Naive thymus-derived CD4-positive, alpha-beta T cell (primary cell): Measurements from ENCODE around the gene ITPRIPL1. TPM values are rescaled to one million over a fixed set of nuclear protein-coding genes. Genes with fewer than 3 reads are reported as not detected.

Experiments used
- ATAC-seq: fragments of 150-1000 bp; cut with Tn5 transposase; 2 replicates; pipeline ENCODE4 v1.10.0; 2021; ENCODE audit warnings: mild to moderate bottlenecking, moderate library complexity
- CTCF ChIA-PET: fragments of 350-600 bp; sonication (Branson Sonifier 250); formaldehyde crosslinking; loops from one replicate; lab custom pipeline; 2021; ENCODE audit warnings: antibody characterized with exemption; lab: Charles Lee
- POLR2A ChIA-PET: fragments of 350-600 bp; sonication (Branson Sonifier 250); formaldehyde crosslinking; loops from one replicate; lab custom pipeline; 2021; ENCODE audit warnings: antibody characterized with exemption, inconsistent platforms; lab: Charles Lee
- DNase-seq, 9 donors: peaks; one replicate each; pipeline versions ENCODE4 v3.0.0 to v3.0.0-alpha.2; 2020 to 2022; ENCODE audit warnings: mixed read lengths in 1 of 9
- H3K27ac ChIP-seq: one replicate; pipeline ENCODE4 v1.7.0; 2013; ENCODE audit warnings: mild to moderate bottlenecking, low read depth, low read length, moderate library complexity
- H3K27me3 ChIP-seq, 2 donors: one replicate each; pipeline ENCODE4 v1.7.0; 2013; ENCODE audit warnings: low read length in 2 of 2, mild to moderate bottlenecking in 2 of 2, moderate library complexity in 2 of 2; ENCODE audit not compliant: control insufficient read depth in 2 of 2, insufficient read depth in 2 of 2
- H3K36me3 ChIP-seq, 3 experiments: 1 replicate in 2 of 3; 2 replicates in 1 of 3; pipeline ENCODE4 v1.7.0; 2013; ENCODE audit warnings: low read length in 3 of 3, mild to moderate bottlenecking in 3 of 3, moderate library complexity in 1 of 3; ENCODE audit not compliant: insufficient read depth in 3 of 3, control insufficient read depth in 2 of 3
- H3K4me1 ChIP-seq, 2 donors: one replicate each; pipeline ENCODE4 v1.7.0; 2013; ENCODE audit warnings: low read length in 2 of 2, mild to moderate bottlenecking in 2 of 2, moderate library complexity in 1 of 2; ENCODE audit not compliant: control insufficient read depth in 2 of 2, insufficient read depth in 2 of 2
- H3K4me3 ChIP-seq: 2 replicates; pipeline ENCODE4 v1.7.0; 2013; ENCODE audit warnings: mild to moderate bottlenecking, low read length
- H3K9me3 ChIP-seq, 3 experiments: 1 replicate in 2 of 3; 2 replicates in 1 of 3; pipeline ENCODE4 v1.7.0; 2013; ENCODE audit warnings: low read length in 3 of 3; ENCODE audit not compliant: control insufficient read depth in 2 of 3
- H3K27ac Mint-ChIP-seq, 9 donors: one replicate each; pipeline ENCODE4 v1.8.0; 2020 to 2022; ENCODE audit warnings: mixed read lengths in 9 of 9, mild to moderate bottlenecking in 8 of 9, moderate library complexity in 5 of 9, inconsistent platforms in 2 of 9
- H3K27me3 Mint-ChIP-seq, 5 donors: one replicate each; pipeline ENCODE4 v1.8.0; 2021 to 2022; ENCODE audit warnings: mixed read lengths in 5 of 5, mild to moderate bottlenecking in 1 of 5
- H3K36me3 Mint-ChIP-seq, 5 donors: one replicate each; pipeline ENCODE4 v1.8.0; 2020 to 2022; ENCODE audit warnings: mixed read lengths in 5 of 5, mild to moderate bottlenecking in 3 of 5, inconsistent platforms in 1 of 5
- H3K4me1 Mint-ChIP-seq, 7 donors: one replicate each; pipeline ENCODE4 v1.8.0; 2020 to 2022; ENCODE audit warnings: mixed read lengths in 7 of 7, mild to moderate bottlenecking in 3 of 7, inconsistent platforms in 1 of 7
- H3K4me3 Mint-ChIP-seq, 10 donors: one replicate each; pipeline ENCODE4 v1.8.0; 2020 to 2022; ENCODE audit warnings: mild to moderate bottlenecking in 10 of 10, mixed read lengths in 10 of 10, moderate library complexity in 6 of 10, inconsistent platforms in 2 of 10
- H3K9me3 Mint-ChIP-seq, 11 donors: one replicate each; pipeline ENCODE4 v1.8.0; 2020 to 2022; ENCODE audit warnings: mixed read lengths in 11 of 11, mild to moderate bottlenecking in 4 of 11, inconsistent platforms in 1 of 11, moderate library complexity in 1 of 11
- intact Hi-C, 2 donors: fragments of 100-400 bp; cut with micrococcal nuclease; formaldehyde crosslinking; loops; one replicate each; pipeline ENCODE4 v1.15.1; 2023
- polyA plus RNA-seq, 2 donors: library from polyadenylated mRNA; unstranded; fragments of 300-500 nt; fragmentation: Illumina TruSeq; gene quantifications; one replicate each; pipeline ENCODE4 v1.2.3, GENCODE V29; 2021
- total RNA-seq, 6 experiments: library from RNA in 5 of 6; stranded (reverse) in 5 of 6; gene quantifications; 1 replicate in 5 of 6; 2 replicates in 1 of 6; pipeline ENCODE4 v1.2.3 and lab custom pipeline; 2021 to 2026

The ITPRIPL1 gene
- total and polyA plus RNA-seq, 7 experiments from 2014 or later, result 0.37 to 30.4 (median 0.94) TPM

DNA sequence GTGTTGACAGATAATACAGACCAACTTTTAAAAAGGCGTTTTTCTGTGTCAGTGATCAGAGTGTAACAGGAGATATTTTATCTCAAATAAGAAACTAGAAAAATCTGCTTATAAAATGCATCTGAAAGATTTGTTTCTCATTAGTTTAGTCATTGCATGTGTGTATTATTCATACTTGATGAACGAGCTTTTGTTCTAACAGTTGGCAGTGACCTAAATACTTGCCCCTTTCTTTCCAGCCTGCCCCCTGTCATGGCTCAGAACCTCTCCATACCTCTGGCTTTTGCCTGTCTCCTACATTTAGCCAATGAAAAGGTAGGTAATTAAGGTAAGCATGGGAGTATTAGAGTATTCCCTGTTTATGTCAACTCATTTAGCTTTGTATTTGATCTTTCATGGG is 44.1 kb downstream of the ITPRIPL1 start:
- no peak overlapping the region for H3K4me3 Mint-ChIP-seq
- H3K27me3 ChIP-seq, result no peaks in the 10 kb centered on the region
- H3K4me1 ChIP-seq, result no peaks in the 10 kb centered on the region
- no peak overlapping the region for H3K4me3 ChIP-seq
- H3K9me3 Mint-ChIP-seq, result no peaks in the 10 kb centered on the region
- H3K4me1 Mint-ChIP-seq, result no peaks in the 10 kb centered on the region
- POLR2A ChIA-PET, result no interaction called here
- ATAC-seq (no peak), DNase-seq (no peak)
- no peak overlapping the region for H3K27ac ChIP-seq
- no peak overlapping the region for H3K27ac Mint-ChIP-seq
- intact Hi-C loops, result no loop called here
- H3K36me3 Mint-ChIP-seq, result peaks cover 0 to 42% (median 0%) of the 10 kb centered on the region in 5 donors
- no peaks in the 10 kb centered on the region for H3K27me3 Mint-ChIP-seq
- CTCF ChIA-PET, result no interaction called here
- no peaks in the 10 kb centered on the region for H3K9me3 ChIP-seq
- H3K36me3 ChIP-seq, result peaks cover 0 to 4% (median 0%) of the 10 kb centered on the region in 3 experiments

GRCh38 chr2:96374211-96374951 is 49.3 kb downstream of the ITPRIPL1 start:
- H3K4me1 Mint-ChIP-seq, result no peaks in the 10 kb centered on the region
- Histone ChIP-seq H3K27ac (no peak overlapping the region), H3K36me3 (no peaks in the 10 kb centered on the region), H3K4me3 (no peak overlapping the region), H3K4me1 (no peaks in the 10 kb centered on the region), H3K27me3 (no peaks in the 10 kb centered on the region), H3K9me3 (no peaks in the 10 kb centered on the region)
- no peaks in the 10 kb centered on the region for H3K27me3 Mint-ChIP-seq
- no peak overlapping the region for H3K4me3 Mint-ChIP-seq
- intact Hi-C loops, result no loop called here
- ATAC-seq (no peak), DNase-seq (no peak)
- ChIA-PET POLR2A (no interaction called here), CTCF (no interaction called here)
- no peak overlapping the region for H3K27ac Mint-ChIP-seq
- peaks cover 0 to 46% (median 5%) of the 10 kb centered on the region in 5 donors for H3K36me3 Mint-ChIP-seq
- H3K9me3 Mint-ChIP-seq, result peaks cover 0 to 18% (median 6%) of the 10 kb centered on the region in 11 donors

Other genes starting within 250 kb of the ITPRIPL1 start
- gene ADRA2B, start 208.7 kb upstream of the ITPRIPL1 start, total RNA-seq, result under 1 TPM in 3 of 5 experiments, not detected in 2; 0.15 to 0.93 (median 0.76) TPM
- not detected for gene ADRA2B, start 208.7 kb upstream of the ITPRIPL1 start, polyA plus RNA-seq
- 1 to 10 TPM in 2 of 5 experiments, under 1 TPM in 3; 0.65 to 7.5 (median 0.86) TPM for gene ASTL, start 186.8 kb upstream of the ITPRIPL1 start, total RNA-seq
- under 1 TPM in 1 of 2 donors, not detected in 1; 0.19 TPM for gene ASTL, start 186.8 kb upstream of the ITPRIPL1 start, polyA plus RNA-seq
- 100 to 1,000 TPM in 2 of 5 experiments, 10 to 100 TPM in 3; 22.1 to 255 (median 50.3) TPM for gene DUSP2, start 179.9 kb upstream of the ITPRIPL1 start, total RNA-seq
- gene DUSP2, start 179.9 kb upstream of the ITPRIPL1 start, polyA plus RNA-seq, result 10 to 100 TPM; 21.0 to 25.6 TPM
- gene STARD7, start 116.5 kb upstream of the ITPRIPL1 start, total RNA-seq, result 100 to 1,000 TPM in 1 of 5 experiments, 10 to 100 TPM in 4; 56.5 to 133 (median 74.2) TPM
- 100 to 1,000 TPM; 106 to 120 TPM for gene STARD7, start 116.5 kb upstream of the ITPRIPL1 start, polyA plus RNA-seq
- gene TMEM127, start 59.3 kb upstream of the ITPRIPL1 start, total RNA-seq, result 10 to 100 TPM; 33.7 to 69.0 (median 40.4) TPM
- 10 to 100 TPM; 23.6 to 38.0 TPM for gene TMEM127, start 59.3 kb upstream of the ITPRIPL1 start, polyA plus RNA-seq
- gene CIAO1, start 59.1 kb upstream of the ITPRIPL1 start, total RNA-seq, result 10 to 100 TPM; 62.1 to 85.3 (median 71.6) TPM
- gene CIAO1, start 59.1 kb upstream of the ITPRIPL1 start, polyA plus RNA-seq, result 100 to 1,000 TPM in 1 of 2 donors, 10 to 100 TPM in 1; 85.5 to 115 TPM
- gene SNRNP200, start 19.8 kb upstream of the ITPRIPL1 start, total RNA-seq, result 100 to 1,000 TPM; 165 to 255 (median 212) TPM
- 100 to 1,000 TPM in 1 of 2 donors, 10 to 100 TPM in 1; 86.6 to 137 TPM for gene SNRNP200, start 19.8 kb upstream of the ITPRIPL1 start, polyA plus RNA-seq
- gene NCAPH, start 10.4 kb downstream of the ITPRIPL1 start, total RNA-seq, result 10 to 100 TPM in 1 of 5 experiments, under 1 TPM in 4; 0.16 to 50.2 (median 0.66) TPM
- not detected for gene NCAPH, start 10.4 kb downstream of the ITPRIPL1 start, polyA plus RNA-seq
- gene NEURL3, start 180.0 kb downstream of the ITPRIPL1 start, total RNA-seq, result 1 to 10 TPM in 1 of 5 experiments, under 1 TPM in 2, not detected in 2; 0.27 to 1.3 (median 0.43) TPM
- gene NEURL3, start 180.0 kb downstream of the ITPRIPL1 start, polyA plus RNA-seq, result not detected
- gene ARID5A, start 211.4 kb downstream of the ITPRIPL1 start, total RNA-seq, result 100 to 1,000 TPM in 3 of 5 experiments, 10 to 100 TPM in 2; 82.4 to 182 (median 113) TPM
- gene ARID5A, start 211.4 kb downstream of the ITPRIPL1 start, polyA plus RNA-seq, result 100 to 1,000 TPM in 1 of 2 donors, 10 to 100 TPM in 1; 52.2 to 111 TPM